ENCODE measurements around the gene RAMP1. TPM values are rescaled to one million over a fixed set of nuclear protein-coding genes. Genes with fewer than 3 reads are reported as not detected.

RAMP1 gene
- total RNA-seq, 1 experiment from 2014 or later = 0.63 TPM

DNA sequence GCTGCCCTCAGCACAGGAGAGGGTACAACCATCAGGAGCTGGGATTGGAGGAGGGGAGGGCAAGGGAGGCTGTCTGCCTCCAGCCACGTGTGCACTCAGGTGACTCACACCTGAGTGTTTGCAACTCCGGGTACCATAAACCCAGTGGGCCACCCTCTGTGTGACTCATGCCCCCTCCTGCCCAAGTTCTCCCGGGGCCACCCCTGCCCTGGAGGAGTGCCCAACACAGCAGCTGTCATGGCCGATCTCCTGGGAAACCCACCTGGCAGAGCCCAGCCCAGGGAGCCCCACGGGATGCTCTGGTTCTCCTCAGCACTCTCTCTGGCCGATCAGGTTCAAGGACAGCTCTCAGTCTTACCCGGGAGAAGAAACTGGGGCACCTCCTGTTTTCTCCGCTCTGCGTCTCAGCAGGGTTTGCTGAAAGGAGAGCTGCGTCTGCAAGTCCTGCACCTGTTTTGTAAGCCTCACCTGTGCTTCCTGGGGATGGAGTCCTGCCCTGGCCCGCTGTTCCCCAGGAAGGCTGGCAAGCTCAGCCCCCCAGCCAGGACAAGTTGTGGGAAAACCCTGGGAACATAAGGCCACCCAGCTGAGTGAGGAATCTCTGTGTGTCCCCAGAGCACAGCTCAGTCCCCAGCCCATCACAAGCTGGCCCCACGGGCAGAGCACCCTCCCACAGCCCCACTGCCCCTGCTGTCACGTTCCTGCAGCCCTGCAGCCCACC is 63.4 kb downstream of the RAMP1 start:
- H3K79me1 ChIP-seq (ENCODE audit: insufficient read depth, low read depth, low read length, poor library complexity, severe bottlenecking) = no peaks in the 10 kb centered on the region
- no peak overlapping the region for H2BK12ac ChIP-seq (ENCODE audit: insufficient read length, low read depth, low read length)
- H2AK5ac ChIP-seq (ENCODE audit: insufficient read length, low read length) = no peak overlapping the region
- no peak overlapping the region for H3K4ac ChIP-seq (ENCODE audit: low read depth, low read length)
- no peaks in the 10 kb centered on the region for H3K9me3 ChIP-seq (ENCODE audit: control insufficient read depth, low read depth, low read length)
- no peak overlapping the region for H2BK5ac ChIP-seq (ENCODE audit: insufficient read length, low read length)
- no peaks in the 10 kb centered on the region for H3K27me3 ChIP-seq (ENCODE audit: insufficient read depth, low read length)
- no peak overlapping the region for H3K18ac ChIP-seq (ENCODE audit: insufficient read length, low read depth, low read length)
- no peak overlapping the region for H3T11ph ChIP-seq (ENCODE audit: low read length)
- H3K27ac ChIP-seq (ENCODE audit: insufficient read length, low read depth, low read length) = no peak overlapping the region
- Mint-ChIP-seq H3K9me3 (no peaks in the 10 kb centered on the region; a peak in 1 of 5 replicates), H3K27ac (no peak overlapping the region; a peak in 1 of 7 replicates), H3K27me3 (ENCODE audit: low read depth) (peaks cover 30% of the 10 kb centered on the region), H3K36me3 (ENCODE audit: insufficient read depth in 1 of 3, low read depth in 3 of 3) (no peaks in the 10 kb centered on the region), H3K4me1 (peaks cover 4 to 9% of the 10 kb centered on the region in 2 experiments), H3K4me3 (peak overlapping the region in 1 of 2 experiments; percentile 9; a peak in 1 of 5 replicates)
- H3K4me2 ChIP-seq (ENCODE audit: insufficient read depth, insufficient read length, low read length) = no peak overlapping the region
- H3K9ac ChIP-seq (ENCODE audit: extremely low read depth, insufficient read length, low read length) = no peak overlapping the region
- no peak for TF ChIP-seq CTCF (conservative IDR thresholded peaks at IDR 0.05)
- H2BK15ac ChIP-seq (ENCODE audit: low read depth, low read length) = no peak overlapping the region
- no peak overlapping the region for H4K91ac ChIP-seq (ENCODE audit: insufficient read length, low read depth, low read length)
- H2BK20ac ChIP-seq (ENCODE audit: low read depth, low read length, poor library complexity, severe bottlenecking) = no peak overlapping the region
- no CpG with 5 or more reads among the region's 13 CpGs for WGBS (ENCODE audit: extremely low coverage, insufficient read length, low lambda C conversion rate)
- H2BK120ac ChIP-seq (ENCODE audit: low read depth, low read length, poor library complexity, severe bottlenecking) = no peak overlapping the region
- no peak for DNase-seq
- no peak overlapping the region for H2AFZ ChIP-seq (ENCODE audit: low read length)
- H3K23ac ChIP-seq (ENCODE audit: insufficient read length, low read depth, low read length) = no peak overlapping the region
- H4K8ac ChIP-seq (replicated peaks; ENCODE audit: insufficient read length, low read depth, low read length) = no peak overlapping the region
- no peaks in the 10 kb centered on the region for H3K23me2 ChIP-seq (ENCODE audit: insufficient read length, low read depth, low read length, poor library complexity, severe bottlenecking)
- no peak overlapping the region for H3K56ac ChIP-seq (ENCODE audit: insufficient read length, low read depth, low read length)
- H4K20me1 ChIP-seq (ENCODE audit: control insufficient read depth, insufficient read depth, insufficient read length) = no peaks in the 10 kb centered on the region
- no peak overlapping the region; the same call in 1 of the 2 replicates for H3K14ac ChIP-seq (ENCODE audit: insufficient read depth, low read length)
- H3K79me2 ChIP-seq (ENCODE audit: insufficient read depth, low read length) = no peaks in the 10 kb centered on the region
- H3K4me1 ChIP-seq (ENCODE audit: insufficient read depth, low read length) = no peaks in the 10 kb centered on the region
- H4K5ac ChIP-seq (ENCODE audit: insufficient read length, low read depth, low read length) = no peak overlapping the region

Data from H9 (cell line).